SK-N-SH treated with all-trans-retinoic acid at 6 μM for 48 hours (cell line): ENCODE measurements around the gene NEURL1B.

Source experiments
- ATAC-seq: fragments of 200-7000 bp; cut with Tn5 transposase; 3 replicates; pipeline ENCODE4 v1.9.1; 2020; ENCODE audit warnings: mild to moderate bottlenecking, moderate library complexity
- BACH2 ChIP-seq: fragments of 250-450 bp; sonication (Bioruptor Pico); IDR thresholded peaks from 2 replicates; pipeline ENCODE4 v1.9.0; 2021; ENCODE audit warnings: mild to moderate bottlenecking, borderline replicate concordance
- CREB5 ChIP-seq: fragments of 250-450 bp; sonication (Bioruptor Pico); IDR thresholded peaks from 2 replicates; pipeline ENCODE4 v1.5.1; 2020; ENCODE audit warnings: low read depth, mild to moderate bottlenecking, moderate library complexity
- CSDC2 ChIP-seq: fragments of 250-450 bp; sonication (Bioruptor Pico); IDR thresholded peaks from 2 replicates; pipeline ENCODE4 v1.5.0; 2020; ENCODE audit warnings: mild to moderate bottlenecking, moderate library complexity
- ESRRG ChIP-seq: fragments of 250-450 bp; sonication (Bioruptor Pico); IDR thresholded peaks from 2 replicates; pipeline ENCODE4 v1.6.1; 2021; ENCODE audit warnings: mild to moderate bottlenecking
- GLIS3 ChIP-seq: fragments of 250-450 bp; sonication (Bioruptor Pico); IDR thresholded peaks from 2 replicates; pipeline ENCODE4 v1.5.0; 2020; ENCODE audit warnings: mild to moderate bottlenecking, moderate library complexity
- ISL1 ChIP-seq: fragments of 250-450 bp; sonication (Bioruptor Pico); IDR thresholded peaks from 2 replicates; pipeline ENCODE4 v2.1.2; 2022; ENCODE audit warnings: mild to moderate bottlenecking, moderate library complexity
- OSR1 ChIP-seq: fragments of 250-450 bp; sonication (Bioruptor Pico); IDR thresholded peaks from 2 replicates; pipeline ENCODE4 v1.8.0; 2022; ENCODE audit warnings: moderate library complexity, mild to moderate bottlenecking, inconsistent platforms
- POU6F1 ChIP-seq: fragments of 250-450 bp; sonication (Bioruptor Pico); IDR thresholded peaks from 2 replicates; pipeline ENCODE4 v1.8.0; 2021; ENCODE audit warnings: low read depth, mild to moderate bottlenecking, moderate library complexity, borderline replicate concordance
- PPARA ChIP-seq: fragments of 250-450 bp; sonication (Bioruptor Pico); IDR thresholded peaks from 2 replicates; pipeline ENCODE4 v1.5.0; 2020; ENCODE audit warnings: mild to moderate bottlenecking, borderline replicate concordance
- RARB ChIP-seq: fragments of 250-450 bp; sonication (Bioruptor Pico); IDR thresholded peaks from 2 replicates; pipeline ENCODE4 v1.8.0; 2021; ENCODE audit warnings: mild to moderate bottlenecking, moderate library complexity
- SNAI2 ChIP-seq: fragments of 250-450 bp; sonication (Bioruptor Pico); IDR thresholded peaks from 2 replicates; pipeline ENCODE4 v1.5.0; 2020; ENCODE audit warnings: mild to moderate bottlenecking, moderate library complexity
- TCF4 ChIP-seq: fragments of 250-450 bp; sonication (Bioruptor Pico); IDR thresholded peaks from 2 replicates; pipeline ENCODE4 v1.8.0; 2021; ENCODE audit warnings: mild to moderate bottlenecking, moderate library complexity, borderline replicate concordance
- TOX ChIP-seq: fragments of 250-450 bp; sonication (Bioruptor Pico); IDR thresholded peaks from 2 replicates; pipeline ENCODE4 v1.8.0; 2021; ENCODE audit warnings: mild to moderate bottlenecking, moderate library complexity, borderline replicate concordance
- ZC3H10 ChIP-seq: fragments of 250-450 bp; sonication (Bioruptor Pico); IDR thresholded peaks from 2 replicates; pipeline ENCODE4 v1.5.1; 2021; ENCODE audit warnings: mild to moderate bottlenecking, moderate library complexity
- ZFP3 ChIP-seq: fragments of 250-450 bp; sonication (Bioruptor Pico); IDR thresholded peaks from 2 replicates; pipeline ENCODE4 v1.5.0; 2020; ENCODE audit warnings: mild to moderate bottlenecking, moderate library complexity
- ZFP30 ChIP-seq: fragments of 450-650 bp; formaldehyde crosslinking; IDR thresholded peaks from 2 replicates; pipeline ENCODE4 v1.5.0; 2022; ENCODE audit warnings: mild to moderate bottlenecking, moderate library complexity
- ZNF565 ChIP-seq: fragments of 450-650 bp; formaldehyde crosslinking; conservative IDR thresholded peaks from 2 replicates; pipeline ENCODE4 v1.5.0; 2020; ENCODE audit warnings: low read depth, mild to moderate bottlenecking, moderate library complexity
- ZNF8 ChIP-seq: fragments of 450-650 bp; formaldehyde crosslinking; IDR thresholded peaks from 2 replicates; pipeline ENCODE4 v1.5.0; 2020; ENCODE audit warnings: mild to moderate bottlenecking, moderate library complexity
- TF ChIP-seq, protein P1 (sequence below): fragments of 250-450 bp; sonication (Bioruptor Pico); IDR thresholded peaks from 2 replicates; pipeline ENCODE4 v1.5.0; 2020; ENCODE audit warnings: mild to moderate bottlenecking, moderate library complexity
- TF ChIP-seq, protein P2 (sequence below): fragments of 250-450 bp; sonication (Bioruptor Pico); IDR thresholded peaks from 2 replicates; pipeline ENCODE4 v1.8.0; 2020; ENCODE audit warnings: mild to moderate bottlenecking, moderate library complexity, borderline replicate concordance
- TF ChIP-seq, protein P3 (sequence below): fragments of 250-450 bp; sonication (Bioruptor Pico); IDR thresholded peaks from 2 replicates; pipeline ENCODE4 v1.5.1; 2021; ENCODE audit warnings: mild to moderate bottlenecking, moderate library complexity

The NEURL1B gene

GRCh38 chr5:172721455-172722326 is 80.6 kb downstream of the NEURL1B start:
- TF ChIP-seq SNAI2 (0 out of 2 replicates have a peak, but pooled peaks have one; percentile 45), CSDC2 (CRISPR knock-in tag) (no peak)
- no peak for ATAC-seq

DNA sequence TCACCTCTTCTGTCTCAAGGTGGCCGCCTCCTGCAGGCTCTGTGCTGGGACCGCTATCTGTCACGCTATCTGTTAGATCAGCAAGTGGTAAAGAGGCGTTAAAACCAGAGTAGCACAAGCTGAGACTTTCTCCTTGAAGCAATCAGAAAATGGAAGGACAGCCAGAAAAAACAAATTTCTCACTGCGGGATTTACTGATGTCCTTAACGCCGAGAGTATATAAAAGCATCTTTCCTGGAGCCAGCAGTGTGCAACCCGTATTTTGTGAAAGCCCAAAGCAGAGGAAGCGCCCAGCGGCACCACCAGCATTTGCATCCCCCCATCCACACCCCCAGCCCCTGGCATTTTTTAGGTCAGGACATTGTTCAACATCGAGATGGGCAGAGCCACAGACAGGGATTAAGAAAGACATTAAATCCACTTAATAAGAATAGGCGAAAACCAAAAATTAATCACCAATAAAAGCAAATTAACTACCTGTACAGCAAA is 81.3 kb downstream of the NEURL1B start:
- no peak for TF ChIP-seq TCF4
- ATAC-seq: no peak

- ATAC-seq: no peak
- no peak for TF ChIP-seq ZNF8 (CRISPR knock-in tag)
- TF ChIP-seq CREB5 (CRISPR knock-in tag): no peak
- no peak for TF ChIP-seq SNAI2
- TF ChIP-seq OSR1 (CRISPR knock-in tag): no peak
- TF ChIP-seq ESRRG (CRISPR knock-in tag): no peak
- TF ChIP-seq TCF4: no peak
- no peak for TF ChIP-seq ZNF565 (CRISPR knock-in tag)
These were observed 82.4 kb downstream of the NEURL1B start for GRCh38 chr5:172723508-172723907.

DNA sequence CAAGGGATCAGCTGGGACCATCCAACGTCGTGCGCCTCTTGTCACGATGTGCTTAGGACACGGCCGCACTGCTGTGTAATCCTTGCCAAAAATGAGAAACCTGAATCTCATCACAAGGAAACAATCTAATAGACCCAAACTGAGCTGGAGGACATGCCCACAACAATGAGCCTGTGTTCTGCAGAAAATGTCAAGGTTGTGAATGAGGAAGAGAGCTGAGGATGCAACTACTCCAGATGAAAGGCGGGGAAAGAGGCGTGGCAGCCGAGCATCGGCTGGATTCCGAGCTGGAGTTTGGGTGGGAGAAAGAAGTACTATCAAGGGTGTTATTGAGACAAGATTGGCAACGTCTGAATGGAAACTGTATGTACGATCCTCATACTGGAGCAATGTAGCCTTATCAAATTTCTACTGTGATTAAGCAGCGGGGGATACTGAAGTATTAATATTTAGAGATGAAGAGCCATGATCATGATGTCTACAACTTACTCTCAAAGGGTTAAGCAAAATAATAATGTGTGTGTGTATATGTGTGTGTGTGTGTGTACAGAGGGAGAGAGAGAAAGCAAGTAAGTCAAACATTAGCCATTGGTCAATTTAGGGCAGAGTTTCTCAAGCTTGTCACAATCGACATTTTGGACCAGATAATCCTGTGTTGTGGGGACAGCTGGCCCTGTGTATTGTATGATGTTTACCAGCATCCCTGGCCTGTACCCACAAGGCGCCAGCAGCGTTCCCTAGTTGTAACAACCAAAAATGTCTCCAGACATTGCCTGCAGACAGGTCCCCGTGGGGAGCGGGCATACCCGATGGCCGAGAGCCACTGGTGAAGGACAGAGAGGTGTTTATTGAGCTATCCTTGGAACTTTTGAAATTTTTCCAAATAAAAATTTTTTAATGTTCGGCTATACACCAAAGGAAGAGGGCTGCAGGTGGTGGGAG is 83.5 kb downstream of the NEURL1B start:
- no peak for TF ChIP-seq POU6F1 (CRISPR knock-in tag)
- TF ChIP-seq ISL1: no peak
- no peak for TF ChIP-seq ZFP30 (CRISPR knock-in tag)
- TF ChIP-seq ZNF565 (CRISPR knock-in tag): no peak
- TF ChIP-seq RARB (CRISPR knock-in tag): no peak
- no peak for TF ChIP-seq OSR1 (CRISPR knock-in tag)
- TF ChIP-seq, protein P1, sequence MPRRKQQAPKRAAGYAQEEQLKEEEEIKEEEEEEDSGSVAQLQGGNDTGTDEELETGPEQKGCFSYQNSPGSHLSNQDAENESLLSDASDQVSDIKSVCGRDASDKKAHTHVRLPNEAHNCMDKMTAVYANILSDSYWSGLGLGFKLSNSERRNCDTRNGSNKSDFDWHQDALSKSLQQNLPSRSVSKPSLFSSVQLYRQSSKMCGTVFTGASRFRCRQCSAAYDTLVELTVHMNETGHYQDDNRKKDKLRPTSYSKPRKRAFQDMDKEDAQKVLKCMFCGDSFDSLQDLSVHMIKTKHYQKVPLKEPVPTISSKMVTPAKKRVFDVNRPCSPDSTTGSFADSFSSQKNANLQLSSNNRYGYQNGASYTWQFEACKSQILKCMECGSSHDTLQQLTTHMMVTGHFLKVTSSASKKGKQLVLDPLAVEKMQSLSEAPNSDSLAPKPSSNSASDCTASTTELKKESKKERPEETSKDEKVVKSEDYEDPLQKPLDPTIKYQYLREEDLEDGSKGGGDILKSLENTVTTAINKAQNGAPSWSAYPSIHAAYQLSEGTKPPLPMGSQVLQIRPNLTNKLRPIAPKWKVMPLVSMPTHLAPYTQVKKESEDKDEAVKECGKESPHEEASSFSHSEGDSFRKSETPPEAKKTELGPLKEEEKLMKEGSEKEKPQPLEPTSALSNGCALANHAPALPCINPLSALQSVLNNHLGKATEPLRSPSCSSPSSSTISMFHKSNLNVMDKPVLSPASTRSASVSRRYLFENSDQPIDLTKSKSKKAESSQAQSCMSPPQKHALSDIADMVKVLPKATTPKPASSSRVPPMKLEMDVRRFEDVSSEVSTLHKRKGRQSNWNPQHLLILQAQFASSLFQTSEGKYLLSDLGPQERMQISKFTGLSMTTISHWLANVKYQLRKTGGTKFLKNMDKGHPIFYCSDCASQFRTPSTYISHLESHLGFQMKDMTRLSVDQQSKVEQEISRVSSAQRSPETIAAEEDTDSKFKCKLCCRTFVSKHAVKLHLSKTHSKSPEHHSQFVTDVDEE: no peak
- no peak for TF ChIP-seq TOX (CRISPR knock-in tag)
- no peak for TF ChIP-seq PPARA (CRISPR knock-in tag)
- TF ChIP-seq GLIS3 (CRISPR knock-in tag): no peak
- TF ChIP-seq ZC3H10 (CRISPR knock-in tag): no peak
- TF ChIP-seq ESRRG (CRISPR knock-in tag): no peak
- TF ChIP-seq SNAI2: no peak
- TF ChIP-seq, protein P2, sequence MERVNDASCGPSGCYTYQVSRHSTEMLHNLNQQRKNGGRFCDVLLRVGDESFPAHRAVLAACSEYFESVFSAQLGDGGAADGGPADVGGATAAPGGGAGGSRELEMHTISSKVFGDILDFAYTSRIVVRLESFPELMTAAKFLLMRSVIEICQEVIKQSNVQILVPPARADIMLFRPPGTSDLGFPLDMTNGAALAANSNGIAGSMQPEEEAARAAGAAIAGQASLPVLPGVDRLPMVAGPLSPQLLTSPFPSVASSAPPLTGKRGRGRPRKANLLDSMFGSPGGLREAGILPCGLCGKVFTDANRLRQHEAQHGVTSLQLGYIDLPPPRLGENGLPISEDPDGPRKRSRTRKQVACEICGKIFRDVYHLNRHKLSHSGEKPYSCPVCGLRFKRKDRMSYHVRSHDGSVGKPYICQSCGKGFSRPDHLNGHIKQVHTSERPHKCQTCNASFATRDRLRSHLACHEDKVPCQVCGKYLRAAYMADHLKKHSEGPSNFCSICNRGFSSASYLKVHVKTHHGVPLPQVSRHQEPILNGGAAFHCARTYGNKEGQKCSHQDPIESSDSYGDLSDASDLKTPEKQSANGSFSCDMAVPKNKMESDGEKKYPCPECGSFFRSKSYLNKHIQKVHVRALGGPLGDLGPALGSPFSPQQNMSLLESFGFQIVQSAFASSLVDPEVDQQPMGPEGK: no peak
- TF ChIP-seq ZFP3 (CRISPR knock-in tag): no peak
- no peak for TF ChIP-seq CSDC2 (CRISPR knock-in tag)
- no peak for TF ChIP-seq BACH2 (CRISPR knock-in tag)
- TF ChIP-seq, protein P3, sequence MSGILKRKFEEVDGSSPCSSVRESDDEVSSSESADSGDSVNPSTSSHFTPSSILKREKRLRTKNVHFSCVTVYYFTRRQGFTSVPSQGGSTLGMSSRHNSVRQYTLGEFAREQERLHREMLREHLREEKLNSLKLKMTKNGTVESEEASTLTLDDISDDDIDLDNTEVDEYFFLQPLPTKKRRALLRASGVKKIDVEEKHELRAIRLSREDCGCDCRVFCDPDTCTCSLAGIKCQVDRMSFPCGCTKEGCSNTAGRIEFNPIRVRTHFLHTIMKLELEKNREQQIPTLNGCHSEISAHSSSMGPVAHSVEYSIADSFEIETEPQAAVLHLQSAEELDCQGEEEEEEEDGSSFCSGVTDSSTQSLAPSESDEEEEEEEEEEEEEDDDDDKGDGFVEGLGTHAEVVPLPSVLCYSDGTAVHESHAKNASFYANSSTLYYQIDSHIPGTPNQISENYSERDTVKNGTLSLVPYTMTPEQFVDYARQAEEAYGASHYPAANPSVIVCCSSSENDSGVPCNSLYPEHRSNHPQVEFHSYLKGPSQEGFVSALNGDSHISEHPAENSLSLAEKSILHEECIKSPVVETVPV: no peak
- ATAC-seq: no peak
